ENCODE results near the gene FBXO21. TPM values are rescaled to one million over a fixed set of nuclear protein-coding genes. Genes with fewer than 3 reads are reported as not detected.

Gene FBXO21
- total and polyA plus RNA-seq, 2 of the 13 experiments (the other 11 are each of a cell fraction or from before 2014, with no cell fraction given), result 15.6 to 32.5 TPM

DNA sequence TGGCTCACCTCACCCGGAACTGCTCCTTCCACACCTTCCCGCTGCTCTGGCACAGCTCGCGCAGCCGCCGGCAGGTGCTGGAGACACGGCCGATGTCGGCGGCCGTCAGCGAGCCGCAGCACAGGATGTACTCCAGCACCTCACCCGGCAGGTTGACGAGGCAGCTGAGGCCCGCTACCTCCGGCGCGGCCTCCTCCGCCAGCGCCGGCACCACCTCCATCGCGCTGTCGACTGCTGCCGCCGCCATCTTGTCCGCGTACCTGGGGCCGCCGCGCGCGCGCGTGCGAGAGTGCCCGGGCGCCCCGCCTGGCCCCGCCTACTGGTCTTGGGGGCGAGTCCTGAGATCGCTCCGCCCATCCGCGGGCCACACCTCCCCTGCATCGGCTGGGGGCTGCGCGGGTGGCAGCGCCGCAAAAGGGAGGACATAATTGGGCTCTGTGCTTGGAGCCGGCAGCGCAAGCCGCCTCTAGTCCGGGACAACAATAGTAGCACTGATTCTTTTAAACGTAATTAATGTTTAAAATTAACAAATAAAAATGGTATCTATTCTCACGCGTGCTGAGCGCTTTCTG is at the start of gene FBXO21 (continued):
- TF ChIP-seq, protein P1, sequence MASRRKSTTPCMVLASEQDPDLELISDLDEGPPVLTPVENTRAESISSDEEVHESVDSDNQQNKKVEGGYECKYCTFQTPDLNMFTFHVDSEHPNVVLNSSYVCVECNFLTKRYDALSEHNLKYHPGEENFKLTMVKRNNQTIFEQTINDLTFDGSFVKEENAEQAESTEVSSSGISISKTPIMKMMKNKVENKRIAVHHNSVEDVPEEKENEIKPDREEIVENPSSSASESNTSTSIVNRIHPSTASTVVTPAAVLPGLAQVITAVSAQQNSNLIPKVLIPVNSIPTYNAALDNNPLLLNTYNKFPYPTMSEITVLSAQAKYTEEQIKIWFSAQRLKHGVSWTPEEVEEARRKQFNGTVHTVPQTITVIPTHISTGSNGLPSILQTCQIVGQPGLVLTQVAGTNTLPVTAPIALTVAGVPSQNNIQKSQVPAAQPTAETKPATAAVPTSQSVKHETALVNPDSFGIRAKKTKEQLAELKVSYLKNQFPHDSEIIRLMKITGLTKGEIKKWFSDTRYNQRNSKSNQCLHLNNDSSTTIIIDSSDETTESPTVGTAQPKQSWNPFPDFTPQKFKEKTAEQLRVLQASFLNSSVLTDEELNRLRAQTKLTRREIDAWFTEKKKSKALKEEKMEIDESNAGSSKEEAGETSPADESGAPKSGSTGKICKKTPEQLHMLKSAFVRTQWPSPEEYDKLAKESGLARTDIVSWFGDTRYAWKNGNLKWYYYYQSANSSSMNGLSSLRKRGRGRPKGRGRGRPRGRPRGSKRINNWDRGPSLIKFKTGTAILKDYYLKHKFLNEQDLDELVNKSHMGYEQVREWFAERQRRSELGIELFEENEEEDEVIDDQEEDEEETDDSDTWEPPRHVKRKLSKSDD (CRISPR knock-in tag; IDR thresholded peaks at IDR 0.05; ENCODE audit: low read depth), result peak; percentile 90
- TF ChIP-seq ASH2L (IDR thresholded peaks at IDR 0.05; ENCODE audit: insufficient read length, low read depth, low read length), result peak; percentile 91
- peak; percentile 71; the same call in 1 of the 3 replicates for TF ChIP-seq MXI1 (IDR thresholded peaks at IDR 0.05; ENCODE audit: borderline replicate concordance, low read depth, low read length)
- peak; percentile 70 for TF ChIP-seq SRSF1 (optimal IDR thresholded peaks at IDR 0.05; ENCODE audit: low read depth, low read length)
- 0 out of 2 replicates have a peak, but pooled peaks have one; percentile 58 for TF ChIP-seq ZNF235 (CRISPR knock-in tag; IDR thresholded peaks at IDR 0.05; ENCODE audit: borderline replicate concordance)
- TF ChIP-seq, protein P2, sequence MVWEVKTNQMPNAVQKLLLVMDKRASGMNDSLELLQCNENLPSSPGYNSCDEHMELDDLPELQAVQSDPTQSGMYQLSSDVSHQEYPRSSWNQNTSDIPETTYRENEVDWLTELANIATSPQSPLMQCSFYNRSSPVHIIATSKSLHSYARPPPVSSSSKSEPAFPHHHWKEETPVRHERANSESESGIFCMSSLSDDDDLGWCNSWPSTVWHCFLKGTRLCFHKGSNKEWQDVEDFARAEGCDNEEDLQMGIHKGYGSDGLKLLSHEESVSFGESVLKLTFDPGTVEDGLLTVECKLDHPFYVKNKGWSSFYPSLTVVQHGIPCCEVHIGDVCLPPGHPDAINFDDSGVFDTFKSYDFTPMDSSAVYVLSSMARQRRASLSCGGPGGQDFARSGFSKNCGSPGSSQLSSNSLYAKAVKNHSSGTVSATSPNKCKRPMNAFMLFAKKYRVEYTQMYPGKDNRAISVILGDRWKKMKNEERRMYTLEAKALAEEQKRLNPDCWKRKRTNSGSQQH (CRISPR knock-in tag; IDR thresholded peaks at IDR 0.05; ENCODE audit: low read depth), result no peak; the same call in 1 of the 2 replicates
- TF ChIP-seq, protein P3, sequence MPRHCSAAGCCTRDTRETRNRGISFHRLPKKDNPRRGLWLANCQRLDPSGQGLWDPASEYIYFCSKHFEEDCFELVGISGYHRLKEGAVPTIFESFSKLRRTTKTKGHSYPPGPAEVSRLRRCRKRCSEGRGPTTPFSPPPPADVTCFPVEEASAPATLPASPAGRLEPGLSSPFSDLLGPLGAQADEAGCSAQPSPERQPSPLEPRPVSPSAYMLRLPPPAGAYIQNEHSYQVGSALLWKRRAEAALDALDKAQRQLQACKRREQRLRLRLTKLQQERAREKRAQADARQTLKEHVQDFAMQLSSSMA (CRISPR knock-in tag; IDR thresholded peaks at IDR 0.05), result no peak
- no peak for TF ChIP-seq FOSL1 (CRISPR knock-in tag; IDR thresholded peaks at IDR 0.05; ENCODE audit: borderline replicate concordance)
- TF ChIP-seq, protein P4, sequence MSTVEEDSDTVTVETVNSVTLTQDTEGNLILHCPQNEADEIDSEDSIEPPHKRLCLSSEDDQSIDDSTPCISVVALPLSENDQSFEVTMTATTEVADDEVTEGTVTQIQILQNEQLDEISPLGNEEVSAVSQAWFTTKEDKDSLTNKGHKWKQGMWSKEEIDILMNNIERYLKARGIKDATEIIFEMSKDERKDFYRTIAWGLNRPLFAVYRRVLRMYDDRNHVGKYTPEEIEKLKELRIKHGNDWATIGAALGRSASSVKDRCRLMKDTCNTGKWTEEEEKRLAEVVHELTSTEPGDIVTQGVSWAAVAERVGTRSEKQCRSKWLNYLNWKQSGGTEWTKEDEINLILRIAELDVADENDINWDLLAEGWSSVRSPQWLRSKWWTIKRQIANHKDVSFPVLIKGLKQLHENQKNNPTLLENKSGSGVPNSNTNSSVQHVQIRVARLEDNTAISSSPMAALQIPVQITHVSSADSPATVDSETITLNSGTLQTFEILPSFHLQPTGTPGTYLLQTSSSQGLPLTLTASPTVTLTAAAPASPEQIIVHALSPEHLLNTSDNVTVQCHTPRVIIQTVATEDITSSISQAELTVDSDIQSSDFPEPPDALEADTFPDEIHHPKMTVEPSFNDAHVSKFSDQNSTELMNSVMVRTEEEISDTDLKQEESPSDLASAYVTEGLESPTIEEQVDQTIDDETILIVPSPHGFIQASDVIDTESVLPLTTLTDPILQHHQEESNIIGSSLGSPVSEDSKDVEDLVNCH (CRISPR knock-in tag; IDR thresholded peaks at IDR 0.05), result 0 out of 2 replicates have a peak, but pooled peaks have one; percentile 41
- TF ChIP-seq SAP130 (CRISPR knock-in tag; IDR thresholded peaks at IDR 0.05; ENCODE audit: low read depth), result peak; percentile 67
- TF ChIP-seq ARID2 (CRISPR knock-in tag; IDR thresholded peaks at IDR 0.05; ENCODE audit: borderline replicate concordance), result 0 out of 2 replicates have a peak, but pooled peaks have one; percentile 48
- TF ChIP-seq, protein P5, sequence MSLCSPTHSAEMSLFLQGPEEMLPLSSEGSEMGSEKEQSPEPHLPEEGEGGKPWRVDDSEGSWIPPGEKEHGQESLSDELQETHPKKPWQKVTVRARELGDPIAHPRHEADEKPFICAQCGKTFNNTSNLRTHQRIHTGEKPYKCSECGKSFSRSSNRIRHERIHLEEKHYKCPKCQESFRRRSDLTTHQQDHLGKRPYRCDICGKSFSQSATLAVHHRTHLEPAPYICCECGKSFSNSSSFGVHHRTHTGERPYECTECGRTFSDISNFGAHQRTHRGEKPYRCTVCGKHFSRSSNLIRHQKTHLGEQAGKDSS (CRISPR knock-in tag; IDR thresholded peaks at IDR 0.05; ENCODE audit: borderline replicate concordance, low read depth), result peak; percentile 60; the same call in 1 of the 2 replicates
- TF ChIP-seq ZSCAN21 (CRISPR knock-in tag; IDR thresholded peaks at IDR 0.05; ENCODE audit: borderline replicate concordance), result peak; percentile 91
- TF ChIP-seq, protein P6, sequence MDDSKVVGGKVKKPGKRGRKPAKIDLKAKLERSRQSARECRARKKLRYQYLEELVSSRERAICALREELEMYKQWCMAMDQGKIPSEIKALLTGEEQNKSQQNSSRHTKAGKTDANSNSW (CRISPR knock-in tag; IDR thresholded peaks at IDR 0.05; ENCODE audit: borderline replicate concordance), result no peak
- no peak for TF ChIP-seq NCOA5 (CRISPR knock-in tag; IDR thresholded peaks at IDR 0.05)
- no peak for TF ChIP-seq FOXK1 (CRISPR knock-in tag; IDR thresholded peaks at IDR 0.05; ENCODE audit: borderline replicate concordance, low read depth)
- TF ChIP-seq XRCC5 (optimal IDR thresholded peaks at IDR 0.05; ENCODE audit: low read length), result peak; percentile 55
- TF ChIP-seq, protein P7, sequence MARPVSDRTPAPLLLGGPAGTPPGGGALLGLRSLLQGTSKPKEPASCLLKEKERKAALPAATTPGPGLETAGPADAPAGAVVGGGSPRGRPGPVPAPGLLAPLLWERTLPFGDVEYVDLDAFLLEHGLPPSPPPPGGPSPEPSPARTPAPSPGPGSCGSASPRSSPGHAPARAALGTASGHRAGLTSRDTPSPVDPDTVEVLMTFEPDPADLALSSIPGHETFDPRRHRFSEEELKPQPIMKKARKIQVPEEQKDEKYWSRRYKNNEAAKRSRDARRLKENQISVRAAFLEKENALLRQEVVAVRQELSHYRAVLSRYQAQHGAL (CRISPR knock-in tag; IDR thresholded peaks at IDR 0.05; ENCODE audit: not compliant biosample characterization), result no peak
- TF ChIP-seq KLF12 (CRISPR knock-in tag; IDR thresholded peaks at IDR 0.05; ENCODE audit: borderline replicate concordance), result no peak

Measured in HepG2 (cell line).